MV-4-11 (cell line): Measurements from ENCODE around the gene ANGPTL5.
A peak's percentile ranks its signal among the peaks of the same experiment; 100 is the strongest.
"Not testable (repeated sequence)": the region's sequence is repeated elsewhere in the genome, so short reads cannot be mapped to it uniquely, and the experiment has no call there.

Source experiments
- DNase-seq: peaks from one replicate; lab custom pipeline; 2025; lab: John Stamatoyannopoulos, UW

ANGPTL5 gene

GRCh38 chr11:101916422-101916821 lies at the start of gene ANGPTL5:
ANGPTL5 (minus strand) TSS chr11:101916522; CDS start chr11:101907909, 8,613 bp downstream.
- no peak for DNase-seq

DNA sequence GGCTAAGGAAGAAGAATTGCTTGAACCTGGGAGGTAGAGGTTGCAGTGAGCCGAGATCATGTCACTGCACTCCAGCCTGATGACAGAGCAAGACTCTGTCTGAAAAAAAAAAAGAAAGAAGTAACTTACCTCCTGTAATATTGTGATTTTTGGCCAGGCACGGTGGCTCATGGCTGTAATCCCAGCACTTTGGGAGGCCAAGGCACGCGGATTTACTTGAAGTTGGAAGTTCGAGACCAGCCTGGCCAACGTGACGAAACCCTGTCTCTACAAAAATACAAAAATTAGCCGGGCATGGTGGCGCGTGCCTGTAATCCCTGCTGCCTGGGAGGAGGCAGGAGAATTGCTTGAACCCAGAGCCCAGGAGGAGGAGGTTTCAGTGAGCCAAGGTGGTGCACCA lies 47.9 kb upstream of the ANGPTL5 start:
- not testable (repeated sequence) for DNase-seq

DNA sequence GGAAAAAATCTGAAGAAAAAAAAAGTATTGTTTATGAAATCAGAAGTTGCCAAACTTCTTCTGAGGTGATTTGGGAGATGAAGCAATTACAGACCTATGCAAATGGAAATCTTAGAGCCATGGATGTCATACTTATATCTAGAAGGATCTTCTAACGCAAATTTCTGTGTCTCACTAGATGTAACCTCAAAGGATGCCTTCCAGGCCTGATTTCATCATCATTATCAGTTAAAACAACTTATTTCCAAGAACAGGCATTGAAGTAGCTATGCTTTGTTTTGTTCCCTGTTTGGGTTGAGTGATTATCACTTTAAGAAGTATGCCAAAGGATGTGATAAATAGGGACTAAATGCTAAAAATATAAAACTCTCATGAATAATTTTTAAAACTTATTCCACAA lies 43.9 kb upstream of the ANGPTL5 start:
- DNase-seq, result no peak

- no peak for DNase-seq
Measured at GRCh38 chr11:101955701-101956100, 39.4 kb upstream of the ANGPTL5 start.

DNA sequence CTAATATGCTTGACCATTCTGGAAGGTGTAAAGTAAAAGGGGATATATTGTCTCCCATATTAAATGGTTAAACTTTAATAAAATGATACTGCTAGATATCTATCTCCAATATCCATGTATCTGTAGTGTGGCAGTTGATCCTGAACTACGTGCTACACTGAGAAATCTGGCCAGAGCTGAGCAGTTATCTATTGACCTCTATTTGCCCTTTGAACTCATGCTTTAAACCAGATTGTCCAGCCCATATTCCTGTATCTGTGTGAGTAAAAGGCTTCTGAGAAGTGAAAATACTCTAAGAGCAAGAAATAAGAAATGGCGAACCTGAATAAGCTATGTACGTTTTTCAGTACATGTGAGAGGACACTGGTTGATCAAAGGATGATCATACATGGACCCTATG lies 39.0 kb upstream of the ANGPTL5 start:
- no peak for DNase-seq

GRCh38 chr11:101949680-101950220 lies 33.4 kb upstream of the ANGPTL5 start:
- DNase-seq, result no peak

GRCh38 chr11:101945448-101945847 lies 29.1 kb upstream of the ANGPTL5 start:
- DNase-seq, result no peak

DNA sequence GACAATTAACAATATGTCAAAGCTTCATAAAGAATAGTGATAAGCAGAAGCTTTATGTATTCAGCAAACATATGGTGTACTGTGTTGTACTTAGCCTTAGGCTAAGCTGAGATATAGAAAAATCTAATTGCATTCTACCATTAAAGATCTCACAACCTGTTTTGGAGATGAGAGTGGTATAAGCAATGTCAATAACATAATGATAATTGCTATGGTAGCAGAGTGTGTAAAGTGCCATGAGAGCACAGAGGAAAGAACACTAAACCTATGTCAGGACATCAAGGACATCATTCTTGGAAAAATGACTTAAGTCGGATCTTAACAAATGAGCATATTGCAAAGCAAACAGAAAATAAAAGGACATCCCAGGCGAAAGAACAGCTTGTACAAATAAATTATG lies 28.6 kb upstream of the ANGPTL5 start:
- DNase-seq, result no peak

- DNase-seq, result no peak
Measured at GRCh38 chr11:101940901-101941520, 24.7 kb upstream of the ANGPTL5 start.

DNA sequence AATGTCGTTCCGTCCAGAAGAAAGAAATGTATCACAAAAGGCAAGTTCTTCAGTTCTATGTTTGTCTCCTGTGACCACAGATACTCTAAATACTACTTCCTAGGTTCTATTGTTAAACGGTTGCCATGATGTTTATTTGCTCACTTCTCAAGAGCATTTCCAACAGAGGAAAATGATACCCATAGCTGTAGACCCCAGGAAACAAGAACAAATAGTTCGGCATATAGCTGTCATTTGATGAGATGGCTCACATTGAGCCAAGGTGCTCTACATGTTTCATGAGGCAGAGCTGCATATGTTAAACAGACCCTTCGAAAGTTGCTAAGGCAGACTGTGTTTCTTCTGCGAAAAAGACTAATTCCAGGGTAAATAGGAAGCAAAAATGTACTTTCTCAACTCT lies 15.4 kb upstream of the ANGPTL5 start:
- no peak for DNase-seq

GRCh38 chr11:101929294-101929915 lies 13.1 kb upstream of the ANGPTL5 start:
- no peak for DNase-seq

DNA sequence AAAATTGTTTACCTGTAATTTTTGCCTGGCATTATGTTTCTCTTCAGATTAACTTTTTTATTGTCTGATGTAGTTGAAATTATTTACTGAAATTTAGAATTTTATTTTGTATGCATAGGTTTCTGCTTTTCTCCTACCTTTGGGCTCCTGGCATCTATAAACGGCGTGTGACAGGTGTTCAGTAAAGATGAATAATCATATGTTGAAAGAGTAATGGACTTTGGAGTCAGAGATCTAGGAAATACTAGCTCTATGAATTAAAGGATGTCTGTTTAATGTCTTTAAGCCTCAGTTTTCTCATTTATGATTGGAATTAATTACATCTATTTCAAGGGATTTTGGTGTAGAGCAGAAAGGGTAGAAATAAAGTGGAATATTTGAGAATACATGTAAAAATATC lies 7.2 kb upstream of the ANGPTL5 start:
- no peak for DNase-seq

DNA sequence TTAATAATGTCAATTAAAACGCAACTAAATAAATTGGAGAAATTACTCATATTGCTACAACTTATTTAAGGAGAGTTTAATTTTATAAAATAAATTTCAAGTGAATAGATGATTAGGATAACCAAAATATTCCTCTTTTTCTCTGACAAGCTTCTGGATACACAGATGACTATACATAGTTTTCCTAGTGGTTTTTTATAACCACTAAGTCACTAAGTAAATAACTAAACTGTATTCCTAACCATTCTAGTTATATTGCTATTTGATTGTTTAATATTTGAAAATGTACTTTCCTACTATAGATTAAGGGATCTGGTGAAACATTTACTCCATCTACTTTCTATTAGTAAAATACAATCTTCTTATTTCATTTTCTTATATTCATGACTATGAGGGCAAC lies 4.7 kb upstream of the ANGPTL5 start:
- no peak for DNase-seq

DNA sequence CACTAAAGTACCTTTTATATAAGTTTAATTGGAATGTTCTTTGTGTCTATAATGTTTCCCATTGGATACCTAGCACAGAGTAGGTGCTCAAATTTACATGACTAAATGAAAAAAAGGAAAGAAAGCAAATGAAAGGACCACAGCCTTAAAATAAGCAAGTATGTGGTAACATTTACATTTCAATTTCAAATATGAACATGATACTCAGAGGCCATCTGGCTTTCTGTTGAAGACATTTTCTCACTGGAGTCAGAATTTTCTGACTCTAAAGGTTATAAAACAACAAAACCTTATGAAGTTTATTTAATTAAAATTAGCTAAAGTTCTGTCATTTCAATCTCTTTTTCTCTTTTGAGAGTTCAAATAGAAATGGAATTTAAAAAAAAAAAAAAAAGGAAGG lies 904 bp upstream of the ANGPTL5 start:
- no peak for DNase-seq

DNA sequence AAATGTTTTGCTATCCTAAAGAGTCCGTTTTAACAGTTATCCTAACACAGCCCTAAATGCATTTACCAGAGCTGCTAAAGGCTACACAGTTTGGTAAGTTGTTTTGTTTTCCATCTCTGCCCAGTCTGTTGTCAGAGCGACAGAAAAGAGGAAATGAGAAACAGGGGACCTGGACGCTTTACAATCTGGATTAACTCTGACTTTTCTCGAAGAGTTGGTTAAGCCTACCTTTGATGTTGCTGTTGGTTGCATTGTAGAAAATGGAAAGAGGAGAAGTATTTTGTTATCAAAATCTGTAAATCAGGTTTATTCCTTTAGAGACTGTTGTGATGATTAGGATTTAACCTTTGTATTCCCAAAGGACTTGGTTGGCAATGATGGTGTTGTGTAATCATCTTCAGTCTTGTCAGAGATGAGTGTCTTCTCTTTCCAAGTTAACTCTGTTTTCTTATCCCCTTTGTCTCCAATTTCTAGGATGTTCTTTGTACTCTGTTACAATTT lies 481 bp downstream of the ANGPTL5 start:
- peak; percentile 77 for DNase-seq

DNA sequence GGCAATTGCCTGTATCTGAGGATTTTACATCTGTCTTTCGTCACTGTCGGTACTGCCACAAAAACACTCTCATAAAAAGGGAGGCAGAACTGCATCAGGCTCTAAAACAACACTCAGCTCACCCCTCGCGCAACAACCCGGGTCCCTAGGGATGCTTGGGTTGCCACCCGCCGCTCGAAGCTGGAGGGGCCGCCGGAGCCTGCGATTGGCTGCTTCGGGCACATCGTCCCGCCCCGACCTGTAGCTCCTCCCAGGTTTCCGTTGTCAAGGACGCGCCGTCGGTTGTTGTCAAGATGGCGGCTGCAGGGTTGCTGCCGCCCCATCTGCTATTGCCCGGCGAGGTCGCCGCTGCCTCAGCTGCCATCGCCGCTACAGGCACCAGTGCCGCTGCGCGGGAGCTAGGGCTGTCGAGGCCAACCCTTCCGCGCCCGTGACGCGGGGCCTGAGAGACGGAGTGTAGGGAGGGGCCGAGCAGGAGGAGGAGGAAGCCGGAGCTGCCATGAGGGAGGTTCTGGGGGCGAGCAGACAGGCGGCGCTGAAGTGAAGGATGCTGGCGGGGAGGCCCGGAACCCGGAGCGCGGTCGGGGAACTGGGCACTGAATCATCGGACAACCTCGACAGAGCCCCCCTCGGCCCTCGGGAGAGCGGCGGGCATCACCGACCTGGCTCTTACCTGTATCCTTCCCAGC lies 1.4 kb downstream of the ANGPTL5 start, which contains the start of gene CEP126:
CEP126 (plus strand) TSS at position 273 of the 689 bp plus-strand sequence; CDS start at position 548, 275 bp downstream.
- DNase-seq, result peak; percentile 62

GRCh38 chr11:101914341-101914737 lies 2.0 kb downstream of the ANGPTL5 start:
- DNase-seq, result no peak

DNA sequence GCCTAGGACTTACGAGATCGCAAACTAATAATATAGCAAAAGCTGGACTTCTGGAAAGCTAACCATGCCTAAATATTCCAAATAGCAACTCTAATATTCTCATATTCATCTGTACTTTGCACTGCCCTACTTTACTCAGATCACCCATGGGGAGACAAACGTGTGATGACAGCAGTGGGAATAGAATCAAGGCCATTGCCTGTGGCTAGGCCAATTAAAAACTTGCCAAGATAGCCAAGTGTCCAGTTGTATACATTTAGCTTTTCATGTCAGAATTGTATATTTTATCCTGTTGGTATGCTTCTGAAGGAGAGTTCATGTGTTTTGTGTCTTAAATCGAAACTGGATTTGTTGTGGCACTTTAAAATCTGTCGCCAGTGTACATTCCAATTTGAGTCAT lies 2.7 kb downstream of the ANGPTL5 start:
- no peak for DNase-seq

DNA sequence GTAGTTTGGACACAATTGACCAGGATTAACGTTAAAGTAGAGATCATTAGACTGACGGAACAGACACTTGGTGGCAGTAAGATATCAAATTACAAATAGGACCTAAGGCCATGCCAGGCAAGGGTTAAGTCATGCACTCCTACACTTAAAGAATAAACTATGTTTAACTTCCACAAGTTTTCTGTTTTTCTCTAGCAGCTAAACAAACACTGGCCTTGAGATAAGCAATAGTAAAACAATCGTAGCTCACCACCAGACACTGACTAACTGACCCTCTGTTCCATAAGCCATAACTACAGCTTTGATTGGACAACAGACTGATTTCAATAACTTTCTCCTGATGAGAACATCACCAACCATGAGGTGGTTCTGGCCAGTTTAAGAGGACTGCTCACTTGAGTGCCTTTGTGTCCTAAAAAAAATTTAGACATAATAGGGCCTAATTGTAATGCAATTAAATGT lies 3.5 kb downstream of the ANGPTL5 start:
- no peak for DNase-seq

DNA sequence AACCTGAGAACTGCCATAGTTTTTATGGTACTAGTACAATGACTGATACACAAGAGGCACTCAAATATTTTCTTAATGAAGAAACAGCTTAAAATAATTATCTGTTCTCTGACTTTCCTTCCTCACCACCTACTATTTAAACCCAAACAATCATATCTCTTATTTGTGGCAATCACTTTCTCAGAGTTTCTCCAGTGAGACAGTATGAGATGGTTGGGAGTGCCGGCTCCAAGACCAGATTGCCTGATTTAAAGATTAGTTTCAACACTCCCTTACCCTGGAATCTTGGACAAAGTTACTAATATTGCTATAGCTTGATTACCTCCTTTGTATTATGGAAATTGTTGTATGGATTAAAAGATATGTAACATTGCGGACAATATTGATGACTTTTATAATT lies 7.2 kb downstream of the ANGPTL5 start:
- no peak for DNase-seq

DNA sequence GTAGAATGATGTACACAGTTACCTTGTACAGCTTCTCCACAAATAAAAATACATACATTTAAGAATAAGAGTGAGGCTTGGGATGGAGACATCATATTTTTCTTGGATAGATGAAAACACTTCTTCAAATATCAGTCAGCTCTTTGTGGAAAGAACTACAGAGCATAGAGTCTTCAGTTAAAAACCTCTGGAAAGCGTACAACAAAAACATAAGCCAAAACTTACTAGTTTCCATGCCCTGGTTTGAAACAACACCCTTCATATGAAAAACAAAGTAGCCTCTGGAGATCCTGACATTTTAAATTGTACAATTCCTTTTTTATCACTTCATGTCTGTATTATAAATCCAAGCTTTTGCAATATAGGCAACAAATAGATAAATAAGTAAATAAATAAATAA lies 8.5 kb downstream of the ANGPTL5 start:
- DNase-seq, result no peak

DNA sequence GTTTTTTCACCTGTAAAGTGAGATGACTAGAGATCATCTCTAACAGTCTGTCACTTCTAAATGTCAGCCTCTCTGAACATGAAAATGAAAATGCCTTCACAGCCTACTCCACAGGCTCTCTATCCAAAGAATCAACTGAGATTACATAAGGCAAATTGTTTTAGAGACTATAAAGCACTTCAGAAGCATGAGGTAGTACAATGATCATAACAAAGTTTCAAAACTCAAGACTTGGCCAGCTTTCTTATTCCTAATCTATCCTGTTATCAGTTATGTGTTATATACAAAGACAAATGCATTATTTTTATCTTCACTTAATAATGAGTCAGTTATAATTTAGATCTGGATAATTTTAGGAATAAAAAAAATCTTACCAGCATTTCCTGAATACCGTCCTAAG lies 21.8 kb downstream of the ANGPTL5 start:
- no peak for DNase-seq

- no peak for DNase-seq
Measured at GRCh38 chr11:101889767-101890166, 26.6 kb downstream of the ANGPTL5 start.
